LHCN-M2 (cell line): ENCODE data around the gene TMEM158. TPM values are rescaled to one million over a fixed set of nuclear protein-coding genes. Genes with fewer than 3 reads are reported as not detected.

Experiments
- DNase-seq: peaks from one replicate; pipeline ENCODE4 v3.0.0-alpha.2; 2012; ENCODE audit warnings: low read depth
- polyA plus RNA-seq: library from polyadenylated mRNA; unstranded; fragments of >200 nt; gene quantifications from one replicate; pipeline ENCODE4 v1.2.1, GENCODE V29; 2012; ENCODE audit warnings: missing spikeins
- total RNA-seq: library from RNA; depleted of rRNA; stranded (reverse); fragments of >200 nt; gene quantifications from 2 replicates; pipeline ENCODE4 v1.2.3, GENCODE V29; 2014; rRNA removed

TMEM158 gene
- total RNA-seq, result 178 and 181 TPM in 2 replicates
- 4.1 TPM for polyA plus RNA-seq

DNA sequence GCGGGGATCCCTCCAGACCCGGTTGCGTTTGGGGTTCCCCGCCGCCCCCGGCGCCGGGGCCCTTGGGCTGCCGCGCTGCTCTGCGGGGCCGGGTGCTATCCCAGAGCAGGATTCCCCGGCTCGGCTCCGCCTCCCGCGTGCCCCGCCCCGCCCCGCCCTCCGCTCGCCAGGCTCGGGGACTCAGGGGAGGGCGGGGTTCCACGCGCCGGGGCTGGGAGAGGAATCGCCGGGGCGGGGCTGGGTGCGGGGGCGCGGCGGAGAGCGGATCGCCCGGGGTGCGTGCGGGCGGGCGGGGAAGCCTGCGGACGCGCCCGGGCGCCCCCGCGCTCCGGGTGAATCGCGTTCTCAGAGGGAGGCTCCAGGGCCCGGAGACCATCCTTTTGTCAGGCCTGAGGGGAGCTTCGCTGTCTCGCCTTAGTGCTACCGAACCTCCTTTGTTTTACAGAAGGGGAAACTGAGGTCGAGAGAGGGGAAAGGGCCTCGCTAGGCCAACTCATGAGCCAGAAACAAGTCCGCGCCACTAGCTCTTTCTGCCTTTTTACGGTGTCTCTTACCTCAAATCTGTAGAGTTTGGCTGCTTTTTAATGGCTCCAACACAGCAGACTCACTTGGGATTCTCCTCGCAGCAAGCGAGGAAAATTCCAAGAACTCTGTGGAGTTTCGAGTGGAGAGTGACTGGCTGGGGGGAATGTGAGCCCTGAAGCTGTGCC lies at the start of gene TMEM158:
Gene TMEM158 (minus strand): TSS at position 82 of the 710 bp plus-strand sequence. CDS start 260 bp downstream, outside the sequence.
- DNase-seq, result peak; percentile 73

DNA sequence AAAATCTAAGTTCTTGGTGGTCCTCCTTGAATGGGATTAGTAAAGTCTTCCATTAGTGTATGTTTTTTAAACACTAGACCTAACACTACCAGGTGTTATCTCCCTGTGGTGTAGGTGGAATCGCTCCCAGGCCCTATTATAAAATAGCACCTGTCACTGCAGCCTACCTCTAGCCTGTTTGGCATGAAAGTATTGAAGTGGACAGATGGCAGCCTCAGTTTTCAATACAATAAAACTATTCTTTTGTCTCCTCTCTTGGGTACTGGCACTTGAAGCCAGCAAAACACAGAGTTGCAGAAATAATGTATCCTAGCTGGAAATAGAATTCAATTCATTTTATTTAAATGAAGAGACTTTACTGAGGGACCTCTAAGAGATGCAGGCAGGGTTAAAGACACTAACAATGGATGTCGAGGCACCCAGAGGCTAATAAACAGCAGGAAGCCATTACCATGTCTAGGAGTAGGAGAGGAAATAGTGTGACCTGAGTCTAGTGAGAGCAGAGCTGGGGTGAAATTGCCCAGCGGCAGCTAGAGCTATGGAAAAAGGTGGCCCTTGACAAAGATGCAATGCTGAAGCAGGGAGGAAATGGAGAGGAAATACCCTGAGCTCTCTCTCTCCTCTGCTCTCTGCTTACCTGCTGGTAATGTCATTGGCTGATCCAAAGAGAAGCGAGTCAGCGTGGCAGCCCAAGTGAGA lies 49.1 kb upstream of the TMEM158 start:
- DNase-seq, result no peak

DNA sequence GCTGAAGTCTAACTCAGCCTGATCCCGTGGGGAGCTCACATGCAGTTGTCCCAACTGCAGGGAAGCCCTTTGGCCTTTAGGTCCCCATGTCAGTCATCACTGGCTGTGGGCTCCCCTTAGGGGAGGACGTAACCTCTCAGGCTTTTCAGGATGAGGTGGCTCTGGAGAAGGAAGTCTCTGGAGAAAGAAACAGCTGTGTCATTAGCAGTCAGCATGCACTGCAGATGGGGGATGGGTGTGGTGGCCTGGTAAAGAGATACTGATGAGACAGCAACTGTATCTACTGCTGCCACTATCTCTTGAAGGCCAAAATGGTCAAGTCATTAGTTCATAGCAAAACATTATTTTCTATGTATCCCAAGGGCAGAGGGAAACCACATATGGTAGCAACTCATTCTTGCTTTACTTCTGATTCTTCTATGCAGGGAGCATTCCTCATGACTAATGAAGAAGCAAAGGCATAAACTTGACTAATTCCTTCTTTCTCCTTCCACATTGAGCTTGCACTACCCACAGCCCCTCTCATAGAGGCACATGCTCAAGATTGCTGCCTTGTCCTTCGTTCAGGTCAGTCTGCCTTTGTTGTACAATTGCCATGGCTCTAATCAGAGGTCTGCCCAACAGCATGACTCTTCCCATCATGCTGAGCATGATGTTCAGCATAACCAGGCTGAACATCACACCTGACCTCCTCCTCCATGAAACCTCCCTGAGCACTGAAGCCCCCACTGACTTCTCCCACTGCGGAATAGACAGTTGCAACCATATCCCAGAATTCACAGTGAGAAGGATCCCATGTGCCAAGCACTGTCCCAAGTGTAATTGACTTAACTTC lies 47.8 kb upstream of the TMEM158 start:
- peak; percentile 66 for DNase-seq

DNA sequence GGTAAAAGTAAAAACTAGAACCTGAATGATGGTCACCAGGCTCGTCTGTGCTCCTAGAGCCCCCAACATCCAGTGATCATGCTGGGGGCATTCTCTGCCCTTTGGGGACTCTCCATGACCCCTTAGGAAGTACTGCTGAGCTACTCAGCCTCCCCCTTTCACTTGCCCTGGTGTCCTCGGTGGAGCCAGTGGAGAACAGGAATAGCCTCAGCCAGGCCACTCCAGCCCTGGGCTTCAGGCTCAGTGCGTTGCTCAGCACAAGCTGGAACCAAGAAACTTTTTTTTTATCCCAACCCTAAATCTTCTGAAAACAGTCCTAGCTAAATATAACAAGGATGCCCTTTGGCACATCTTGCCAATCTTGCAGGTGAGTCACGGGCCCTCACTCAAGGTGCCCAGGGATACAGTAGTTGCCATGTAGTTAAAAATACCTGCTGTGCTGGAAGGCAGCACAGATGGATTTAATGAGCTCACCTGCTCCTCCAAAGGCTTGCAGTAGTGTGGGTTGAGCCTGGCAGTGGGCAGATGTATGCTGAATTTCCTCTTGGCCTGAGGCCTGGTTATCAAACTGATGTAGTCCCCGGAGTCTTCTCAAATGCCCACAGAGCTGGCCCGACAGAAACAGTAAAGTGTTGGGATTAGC lies 46.9 kb upstream of the TMEM158 start:
- no peak for DNase-seq

DNA sequence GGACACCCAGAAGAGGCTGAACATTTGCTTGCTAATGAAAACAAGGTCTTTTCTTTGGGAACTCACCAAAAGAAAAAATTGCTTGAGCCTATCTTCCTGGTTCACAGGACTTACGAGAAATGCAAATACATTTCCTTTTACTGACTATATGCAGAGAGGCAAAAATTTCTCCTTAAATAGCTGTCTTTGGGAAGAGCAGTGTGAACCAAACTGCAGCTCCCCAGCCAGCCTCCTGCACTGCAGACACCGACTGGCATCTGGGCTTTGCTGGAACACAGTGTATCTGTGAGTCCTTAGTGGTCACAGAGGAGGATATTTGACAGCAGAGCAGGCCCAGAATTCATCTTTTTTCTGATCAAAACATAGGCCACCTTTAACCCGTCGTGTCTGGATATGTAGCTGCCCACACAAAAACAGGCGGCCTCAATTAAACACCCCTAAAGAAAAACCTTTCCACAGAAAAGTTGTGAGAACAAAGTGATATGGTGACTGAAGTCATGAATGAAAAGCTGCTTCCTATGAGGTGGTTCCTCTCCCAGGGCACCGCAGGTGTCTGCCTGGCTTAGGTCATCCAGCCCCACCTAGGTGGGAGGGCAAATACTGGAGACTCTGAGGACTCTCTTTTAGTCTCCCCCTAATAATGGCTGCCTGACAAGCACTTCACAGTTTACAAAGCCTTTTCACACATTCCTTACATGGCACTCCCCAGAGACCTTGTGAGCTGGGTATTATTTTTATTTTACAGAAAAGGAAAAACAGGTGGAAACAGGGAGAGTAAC lies 46.1 kb upstream of the TMEM158 start:
- no peak for DNase-seq

DNA sequence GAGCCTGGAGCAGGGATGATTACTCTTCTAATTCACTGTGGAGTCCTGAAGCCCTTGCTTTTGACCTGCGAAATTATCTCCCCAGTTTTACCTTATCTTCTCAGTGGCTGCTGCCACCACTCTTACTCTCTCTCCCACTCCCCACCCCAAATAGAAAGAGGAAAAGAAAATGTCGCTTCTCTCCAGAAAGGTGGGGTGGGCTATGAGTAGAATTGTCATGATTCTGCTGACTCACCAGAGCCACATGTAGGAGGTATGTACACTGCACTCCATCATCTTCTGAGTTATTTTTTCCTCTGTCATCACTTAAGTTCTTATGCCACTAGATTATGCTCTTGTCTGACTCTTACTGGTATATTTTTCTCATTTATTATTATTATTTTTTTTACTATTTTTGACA lies 43.9 kb upstream of the TMEM158 start:
- DNase-seq, result peak; percentile 26

DNA sequence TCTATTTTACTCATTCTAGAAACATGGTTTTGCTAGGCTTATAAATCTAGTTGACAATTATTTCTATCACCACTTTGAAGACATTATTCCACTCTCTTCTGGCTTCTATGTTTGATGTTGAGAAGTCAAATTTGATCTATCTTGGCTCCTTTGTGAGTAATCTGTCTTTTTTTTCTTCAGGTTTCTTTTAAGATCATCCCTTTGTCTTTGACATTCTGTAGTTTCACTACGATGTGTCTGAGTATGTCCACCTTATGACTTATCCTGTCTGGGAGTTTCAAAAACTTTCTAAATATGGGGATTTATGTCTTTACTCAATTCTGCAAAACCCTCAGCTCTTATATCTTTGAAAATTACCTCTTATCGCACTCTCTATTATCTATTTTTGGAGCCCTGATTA lies 41.0 kb upstream of the TMEM158 start:
- no peak for DNase-seq

DNA sequence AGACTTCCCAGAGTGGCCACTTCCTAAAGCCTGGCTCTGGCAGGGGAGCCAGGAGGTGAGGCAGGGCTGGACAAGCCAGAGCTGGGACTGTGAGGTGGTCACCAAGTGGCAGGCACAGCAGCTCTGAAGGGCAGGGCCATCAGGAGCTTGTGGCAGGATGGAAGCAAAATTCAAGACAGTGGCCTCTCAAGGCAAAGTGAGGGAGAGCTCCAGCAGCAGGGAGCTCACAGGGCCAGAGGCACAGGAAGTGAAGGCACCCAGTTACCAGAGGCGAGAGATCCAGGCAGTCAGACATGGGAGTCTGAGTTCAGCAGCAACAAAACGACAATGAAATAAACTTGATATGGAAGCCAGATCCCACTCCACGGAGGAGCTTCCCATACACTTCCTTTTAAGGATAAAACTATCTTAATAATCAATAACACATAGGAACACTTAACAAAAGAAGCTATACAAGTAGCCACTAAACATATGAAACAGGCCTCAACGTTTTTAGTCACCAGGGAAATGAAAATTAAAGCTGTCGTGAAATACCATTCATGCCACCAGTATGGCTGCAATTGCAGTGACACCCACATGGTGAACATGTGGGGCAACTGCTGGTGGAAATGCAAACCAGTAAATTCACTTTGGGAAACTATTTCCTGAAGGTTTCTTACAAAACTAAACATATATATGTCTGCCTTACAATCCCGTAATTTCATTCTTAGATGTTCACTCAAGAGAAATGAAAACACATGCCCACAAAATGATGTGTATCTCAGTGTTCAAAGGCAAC lies 35.4 kb upstream of the TMEM158 start:
- no peak for DNase-seq

DNA sequence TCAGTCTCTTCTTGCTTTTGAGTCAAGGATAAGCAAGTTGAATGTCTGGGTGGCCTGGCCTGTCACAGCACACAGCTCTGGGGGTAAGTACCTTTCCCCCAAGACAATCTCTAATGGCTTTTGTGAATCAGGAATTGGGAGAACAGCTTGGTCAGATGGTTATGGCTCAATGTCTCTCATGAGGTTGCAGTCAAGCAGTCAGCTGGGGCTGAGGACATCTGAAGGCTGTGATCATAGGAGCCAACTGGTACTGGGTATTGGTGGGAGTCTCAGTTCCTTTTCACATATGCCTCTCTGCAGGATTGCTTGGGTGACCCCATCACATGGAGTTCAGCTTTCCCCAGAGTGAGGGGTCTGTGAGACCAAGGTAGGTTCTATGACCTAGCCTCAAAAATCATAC lies 33.0 kb upstream of the TMEM158 start:
- no peak for DNase-seq

DNA sequence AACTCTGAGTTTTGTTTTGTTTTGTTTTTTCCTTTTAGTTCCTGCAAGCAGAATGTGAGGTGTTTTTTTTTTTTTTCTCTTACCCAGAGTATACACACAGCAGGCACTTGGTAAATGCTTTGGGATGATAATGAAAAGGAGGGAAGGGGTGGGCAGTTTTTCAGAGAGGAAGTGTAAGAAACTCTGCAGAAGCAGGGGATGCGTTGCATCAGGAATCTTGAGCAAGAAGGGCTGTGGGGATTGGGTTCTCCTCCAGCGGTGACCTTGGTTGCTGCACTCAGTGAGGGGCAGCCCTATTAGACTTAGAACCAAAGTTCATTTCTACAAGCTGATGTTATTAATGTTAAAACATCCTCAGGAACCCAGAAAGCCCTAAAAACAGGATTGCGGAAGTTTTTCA lies 32.2 kb upstream of the TMEM158 start:
- DNase-seq, result no peak

DNA sequence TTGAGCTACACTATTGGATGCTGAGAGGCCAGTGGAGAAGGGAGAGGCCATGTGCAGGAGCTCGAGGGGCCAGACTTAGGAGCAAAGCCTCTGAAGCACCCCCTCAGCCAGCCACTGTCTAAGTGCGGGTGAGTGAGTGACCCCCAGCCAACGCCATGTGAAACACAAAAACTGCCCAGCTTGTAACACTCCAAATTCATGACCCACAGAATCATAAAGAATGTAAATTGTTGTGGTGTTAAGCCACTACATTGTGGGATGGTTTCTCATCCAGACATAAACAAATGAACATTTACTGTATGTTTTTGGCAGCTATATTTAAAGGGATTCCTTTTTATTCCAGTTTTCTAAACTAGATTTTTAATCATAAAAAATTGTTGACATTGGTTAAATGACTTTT lies 27.2 kb upstream of the TMEM158 start:
- no peak for DNase-seq

DNA sequence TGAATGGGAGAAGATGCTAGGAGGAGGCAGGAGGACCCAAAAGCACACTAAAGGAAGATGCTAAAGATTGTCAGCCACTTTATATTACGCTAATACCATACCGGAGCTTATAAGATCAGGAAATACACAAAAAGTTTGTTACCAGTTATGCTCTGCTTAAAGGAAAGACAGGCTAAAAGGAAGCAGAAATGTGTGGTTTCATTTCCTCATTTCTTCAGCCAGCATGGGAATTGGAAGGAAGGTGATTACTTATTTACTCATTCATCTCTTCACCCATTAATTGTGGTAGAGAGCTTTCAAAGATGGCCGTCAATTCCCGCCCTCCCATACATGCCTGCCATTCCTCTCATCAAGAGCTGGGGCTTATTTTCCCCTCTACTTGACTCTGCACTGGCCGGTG lies 26.7 kb upstream of the TMEM158 start:
- DNase-seq, result no peak

DNA sequence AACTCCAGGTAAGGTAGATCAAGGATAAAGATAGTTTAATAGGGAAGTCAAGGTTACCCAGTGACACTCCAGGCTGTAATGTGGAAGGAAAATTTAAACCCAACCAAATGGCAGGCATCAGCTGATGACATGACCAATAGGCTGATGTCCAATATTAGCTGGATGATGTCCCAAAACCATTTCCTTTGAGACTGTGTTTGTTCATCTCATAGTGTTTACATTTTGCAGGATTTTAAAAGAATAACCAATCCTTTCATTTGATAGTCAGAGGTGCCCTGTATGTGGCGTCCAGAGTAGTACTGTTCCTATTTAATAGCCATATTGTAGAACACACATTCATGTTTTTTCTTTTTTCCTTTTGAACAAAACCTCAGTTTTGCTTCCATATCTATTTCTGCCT lies 23.3 kb upstream of the TMEM158 start:
- no peak for DNase-seq

DNA sequence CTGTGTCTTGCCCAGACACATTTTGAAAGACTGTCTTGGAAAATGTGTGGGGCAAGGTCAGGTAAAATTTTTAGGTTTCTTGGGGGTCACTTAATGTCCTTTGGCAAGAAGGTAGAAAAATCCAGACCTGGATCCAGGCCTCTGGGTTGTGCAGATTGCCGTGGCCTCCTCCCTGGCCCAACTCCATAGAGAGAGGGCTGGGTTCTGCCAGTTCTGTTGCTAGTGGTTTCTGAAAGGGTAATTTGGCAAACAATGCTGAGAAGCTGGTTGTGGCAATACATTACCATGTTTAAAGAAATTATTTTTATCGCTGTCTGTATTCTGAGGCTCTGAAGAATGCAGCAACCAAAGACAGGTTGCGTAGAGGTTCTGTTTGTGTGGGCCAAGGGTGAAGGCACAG lies 20.2 kb upstream of the TMEM158 start:
- no peak for DNase-seq

DNA sequence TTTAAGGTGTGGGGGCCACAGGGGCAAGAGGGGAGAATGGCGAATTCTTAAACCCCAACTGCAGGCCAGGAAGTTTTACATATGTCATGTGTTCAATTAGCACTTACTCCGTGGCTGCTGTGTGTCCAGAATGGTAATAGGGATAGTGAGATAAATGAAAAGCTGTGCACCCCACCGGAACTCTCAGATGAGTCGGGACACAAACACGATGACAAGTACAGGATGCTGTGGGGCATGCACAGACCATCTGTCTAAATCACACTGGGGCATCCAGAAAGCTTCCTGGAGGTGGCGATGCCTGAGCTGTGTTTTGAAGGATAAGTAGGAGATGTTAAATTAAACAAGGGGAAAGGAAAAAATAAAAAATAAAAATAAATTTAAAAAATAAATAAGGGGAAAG lies 18.3 kb upstream of the TMEM158 start:
- DNase-seq, result peak; percentile 24

DNA sequence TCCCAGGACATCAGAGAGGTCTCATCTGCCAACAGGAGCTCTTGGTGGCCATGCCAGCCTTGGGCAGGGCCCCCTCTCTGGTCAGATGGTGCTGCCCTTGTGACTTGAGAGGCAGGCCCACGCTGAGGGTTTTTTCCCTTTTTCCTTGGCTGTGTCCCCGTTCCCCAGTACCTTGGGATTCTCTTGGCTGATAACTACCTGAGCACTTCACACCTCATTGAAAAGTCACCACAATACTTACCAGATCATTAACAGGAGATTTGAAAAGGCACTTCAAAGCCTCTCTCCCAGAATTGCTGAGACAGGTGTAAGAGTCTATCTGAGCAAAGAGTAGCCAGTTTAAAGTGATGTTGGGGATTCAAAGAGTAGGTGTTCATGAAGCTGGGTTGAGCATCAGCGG lies 15.1 kb upstream of the TMEM158 start:
- DNase-seq, result no peak

DNA sequence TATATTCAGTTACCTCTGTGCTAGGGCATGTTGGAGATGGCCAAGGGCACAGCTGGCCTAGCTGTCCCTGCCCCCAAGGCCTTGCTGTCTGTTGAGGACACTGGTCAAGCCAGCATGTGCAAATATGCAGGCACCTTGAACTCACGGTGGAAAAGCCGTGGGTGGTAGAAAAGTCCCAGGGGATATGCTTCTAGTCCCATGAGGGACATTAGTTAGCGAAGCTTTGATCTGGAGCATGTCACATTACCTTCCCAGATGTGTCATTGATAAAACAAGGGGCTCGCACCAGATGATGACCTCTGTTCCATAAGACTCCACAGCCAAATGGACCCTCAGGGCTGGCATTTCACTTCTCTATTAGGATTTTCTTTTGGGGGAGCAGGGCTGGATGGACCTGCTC lies 14.2 kb upstream of the TMEM158 start:
- DNase-seq, result no peak

DNA sequence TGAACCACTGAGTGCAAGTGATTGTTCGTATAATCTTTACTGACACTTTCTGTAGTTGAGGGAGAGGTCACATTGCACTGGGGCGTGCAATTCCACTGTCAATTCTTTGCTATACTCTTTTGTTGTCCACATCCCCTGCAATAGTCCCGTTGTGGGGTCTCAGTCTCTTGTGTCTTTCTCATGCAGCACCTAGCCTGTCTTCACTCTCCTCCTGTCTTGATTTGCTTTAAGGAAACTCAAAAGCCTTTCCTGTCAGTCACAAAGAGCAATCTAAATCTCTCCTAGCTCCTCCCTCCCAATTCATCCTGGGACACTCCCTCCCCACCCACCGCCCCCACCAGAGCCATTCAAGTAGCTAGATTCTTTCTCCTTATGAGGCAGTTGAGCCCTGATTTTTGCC lies 13.2 kb upstream of the TMEM158 start:
- DNase-seq, result no peak

DNA sequence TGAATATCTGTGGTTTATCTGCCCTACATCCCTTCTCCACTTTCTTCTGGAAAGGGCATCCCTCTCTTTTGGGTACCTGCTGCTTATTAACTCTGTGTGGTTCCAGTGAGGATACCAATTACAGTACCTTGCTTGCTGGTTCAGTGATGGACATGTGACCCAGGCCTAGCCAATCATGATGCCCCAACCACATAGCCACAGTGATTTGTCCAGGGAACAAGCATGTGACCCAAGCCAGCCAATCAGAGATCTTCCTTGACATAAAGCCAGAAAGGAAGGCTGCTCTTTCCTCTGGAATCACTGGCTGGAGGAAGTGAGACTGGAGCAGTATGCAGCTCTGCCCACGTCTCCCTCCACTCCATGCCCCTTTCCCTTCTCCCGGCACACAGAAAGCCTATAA lies 10.9 kb upstream of the TMEM158 start:
- DNase-seq, result no peak

DNA sequence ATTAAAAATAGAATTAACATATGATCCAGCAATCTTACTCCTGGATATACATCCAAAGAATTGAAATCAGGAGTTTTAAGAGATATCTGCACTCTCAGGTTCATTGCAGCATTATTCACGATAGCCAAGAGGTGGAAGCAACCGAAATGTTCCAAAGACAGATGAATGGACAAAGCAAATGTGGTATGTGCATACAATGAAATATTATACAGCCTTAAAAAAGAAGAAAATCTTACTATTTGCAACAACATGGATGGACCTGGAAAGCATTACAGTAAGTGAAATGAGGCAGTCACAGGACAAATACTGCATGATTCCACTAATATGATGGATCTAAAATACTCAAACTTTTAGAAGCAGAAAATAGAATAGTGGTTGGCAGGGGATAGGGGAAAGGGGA lies 9.3 kb upstream of the TMEM158 start:
- DNase-seq, result no peak
